HG03457 (cell line): ENCODE measurements around the gene TEX36.
"Not testable (repeated sequence)": the region's sequence is repeated elsewhere in the genome, so short reads cannot be mapped to it uniquely, and the experiment has no call there.

Source experiments
- ATAC-seq: cut with Tn5 transposase; IDR thresholded peaks from one replicate; pipeline ENCODE4 v1.9.1; 2021; ENCODE audit warnings: moderate number of reproducible peaks; ENCODE audit not compliant: unreplicated experiment

The TEX36 gene, protein sequence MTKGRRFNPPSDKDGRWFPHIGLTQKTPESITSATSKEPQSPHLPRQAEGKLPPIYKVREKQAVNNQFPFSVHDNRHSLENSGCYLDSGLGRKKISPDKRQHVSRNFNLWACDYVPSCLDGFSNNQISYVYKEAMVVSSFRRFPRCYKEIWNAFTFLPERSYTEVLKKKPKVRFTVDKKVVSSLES

GRCh38 chr10:125683063-125683462, at the start of gene TEX36:
TEX36 (minus strand) TSS chr10:125683163; CDS start chr10:125682989, 174 bp downstream.
- ATAC-seq = no peak

DNA sequence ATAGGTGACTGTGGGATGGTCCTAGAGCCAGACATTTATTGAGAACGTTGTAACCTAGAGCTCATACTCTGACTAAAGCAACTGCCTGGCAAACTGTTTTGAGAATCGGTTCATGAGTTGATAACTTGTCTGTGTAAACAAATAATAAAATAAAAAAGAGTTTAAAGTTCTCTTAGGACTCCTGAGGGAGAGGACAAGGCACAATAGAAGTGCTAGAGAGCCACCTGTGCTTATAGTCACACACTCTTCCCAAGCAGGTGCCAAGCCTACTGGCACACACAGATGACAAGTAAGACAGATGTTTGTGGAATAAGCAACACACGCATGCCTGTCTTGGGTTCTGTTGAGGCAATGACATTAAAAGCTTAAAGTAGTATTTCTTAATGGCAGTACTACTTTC, 44.5 kb upstream of the TEX36 start:
- ATAC-seq = no peak

- ATAC-seq = no peak
These were observed 44.0 kb upstream of the TEX36 start for GRCh38 chr10:125726914-125727313.

DNA sequence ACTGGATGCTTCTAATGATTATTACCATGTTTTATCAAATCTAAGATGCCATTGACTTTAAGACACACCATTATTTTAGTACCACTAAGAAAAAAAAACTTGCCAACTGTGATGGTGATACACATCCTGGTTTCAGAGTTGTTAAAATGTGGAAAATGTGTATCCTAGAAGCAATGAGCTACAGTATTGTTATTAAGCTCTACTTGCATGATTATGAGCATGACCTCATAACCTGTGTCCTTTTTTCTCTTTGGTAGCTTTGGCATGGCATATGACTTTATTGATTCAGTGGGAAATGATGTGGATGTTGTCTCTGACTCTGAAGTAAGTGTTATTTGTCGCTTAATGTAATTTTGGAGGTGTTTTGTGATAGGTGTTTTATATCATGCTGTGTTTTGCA, 39.8 kb upstream of the TEX36 start:
- ATAC-seq = no peak

GRCh38 chr10:125721035-125721434, 38.1 kb upstream of the TEX36 start:
- ATAC-seq = peak; percentile 43

GRCh38 chr10:125720002-125720382, 37.0 kb upstream of the TEX36 start:
- ATAC-seq = no peak

- ATAC-seq = peak; percentile 84
These were observed 36.4 kb upstream of the TEX36 start, which contains the start of gene EDRF1 for GRCh38 chr10:125719173-125720001. EDRF1 (plus strand) TSS chr10:125719709; CDS start chr10:125719808, 99 bp downstream.

DNA sequence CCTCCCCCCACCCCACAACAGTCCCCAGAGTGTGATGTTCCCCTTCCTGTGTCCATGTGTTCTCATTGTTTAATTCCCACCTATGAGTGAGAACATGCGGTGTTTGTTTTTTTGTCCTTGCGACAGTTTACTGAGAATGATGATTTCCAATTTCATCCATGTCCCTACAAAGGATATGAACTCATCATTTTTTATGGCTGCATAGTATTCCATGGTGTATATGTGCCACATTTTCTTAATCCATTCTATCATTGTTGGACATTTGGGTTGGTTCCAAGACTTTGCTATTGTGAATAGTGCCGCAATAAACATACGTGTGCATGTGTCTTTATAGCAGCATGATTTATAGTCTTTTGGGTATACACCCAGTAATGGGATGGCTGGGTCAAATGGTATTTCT, 31.8 kb upstream of the TEX36 start:
- not testable (repeated sequence) for ATAC-seq

DNA sequence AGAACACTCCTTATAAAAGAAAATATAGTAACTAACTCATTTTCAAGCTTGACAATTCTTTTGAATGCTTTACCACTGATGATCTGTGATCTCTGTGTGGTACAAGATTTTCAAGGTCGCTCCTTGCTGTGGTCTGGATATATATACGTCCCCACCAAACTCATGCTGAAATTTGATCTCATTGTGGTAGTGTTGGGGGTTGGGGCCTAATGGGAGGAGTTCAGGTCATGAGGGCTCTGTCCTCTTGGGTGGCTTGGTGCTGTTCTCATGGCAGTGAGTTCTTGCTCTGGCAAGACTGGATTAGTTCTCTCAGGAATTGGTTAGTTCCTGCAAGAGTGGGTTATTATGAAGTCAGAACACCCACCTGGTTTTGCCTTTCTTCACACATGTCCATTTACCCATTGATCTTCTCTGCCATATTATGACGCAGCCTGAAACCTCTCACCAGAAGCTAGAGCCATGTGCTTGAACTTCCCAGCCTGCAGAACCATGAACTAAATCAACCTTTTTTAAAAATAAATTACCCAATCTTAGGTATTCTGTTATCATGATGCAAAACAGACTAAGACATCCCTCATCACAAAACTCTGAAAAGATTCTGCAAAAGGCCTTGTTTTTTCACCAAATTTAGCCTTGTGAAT, 28.3 kb upstream of the TEX36 start:
- ATAC-seq = no peak

- no peak for ATAC-seq
These were observed 26.9 kb upstream of the TEX36 start for GRCh38 chr10:125709553-125710474.

DNA sequence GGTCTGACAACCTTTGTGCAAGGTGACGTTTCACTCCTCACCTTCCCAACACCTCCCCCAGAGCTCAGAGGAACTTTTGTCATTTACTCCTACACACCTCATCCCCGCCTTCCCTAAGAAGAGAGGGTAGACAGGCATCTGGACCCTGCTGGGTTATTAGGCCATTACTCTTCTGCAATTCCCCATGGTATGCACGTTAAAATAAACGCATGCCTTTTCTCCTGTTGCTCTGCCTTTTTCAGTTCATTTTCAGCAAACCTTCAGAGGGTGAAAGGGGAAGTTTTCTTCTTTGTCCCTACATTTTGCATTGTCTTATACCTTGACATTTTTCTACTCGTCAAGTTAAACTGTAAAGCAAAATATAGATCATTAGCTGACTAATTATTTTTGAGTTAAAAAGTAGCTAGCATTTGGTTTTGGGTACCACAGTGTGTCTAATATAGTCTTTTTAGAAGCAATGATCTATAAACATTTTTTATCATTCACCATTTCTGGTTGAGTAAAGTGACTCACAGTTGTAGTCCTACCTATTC, 26.1 kb upstream of the TEX36 start:
- peak; percentile 57 for ATAC-seq

- ATAC-seq = no peak
These were observed 24.8 kb upstream of the TEX36 start for GRCh38 chr10:125707541-125708468.

GRCh38 chr10:125700355-125700911, 17.5 kb upstream of the TEX36 start:
- no peak for ATAC-seq

DNA sequence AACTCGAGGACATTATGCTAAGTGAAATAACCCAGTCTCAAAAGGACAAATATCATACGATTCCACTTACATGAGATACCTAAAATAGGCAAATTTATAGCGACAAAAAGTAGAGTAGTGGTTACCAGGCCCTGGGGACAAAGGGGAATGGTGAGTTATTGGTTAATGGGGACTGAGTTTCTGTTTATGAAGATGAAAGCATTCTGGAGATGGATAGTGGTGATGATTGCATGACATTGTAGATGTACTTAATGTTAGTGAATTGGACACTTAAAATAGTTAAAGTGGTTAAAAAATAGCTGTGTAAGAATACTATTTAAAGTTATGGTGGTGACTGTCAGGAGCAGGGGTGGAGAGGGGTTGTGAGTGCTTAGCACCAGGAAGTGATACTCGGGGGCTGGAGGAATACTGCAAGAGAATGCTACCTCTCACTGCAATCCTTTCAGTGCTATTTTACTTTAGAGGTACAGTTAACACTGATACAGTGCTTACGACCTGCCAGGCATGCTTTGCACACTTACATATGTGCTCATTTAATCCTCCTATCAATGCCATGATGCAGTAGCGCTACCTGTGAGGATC, 16.7 kb upstream of the TEX36 start:
- ATAC-seq = no peak

GRCh38 chr10:125698481-125698998, 15.6 kb upstream of the TEX36 start:
- no peak for ATAC-seq

GRCh38 chr10:125696884-125697283, 13.9 kb upstream of the TEX36 start:
- not testable (repeated sequence) for ATAC-seq

GRCh38 chr10:125694883-125695282, 11.9 kb upstream of the TEX36 start:
- no peak for ATAC-seq

GRCh38 chr10:125693524-125693847, 10.5 kb upstream of the TEX36 start:
- no peak for ATAC-seq
